GM18508 (cell line): Measurements from ENCODE around the gene E2F3.
A peak's percentile ranks its signal among the peaks of the same experiment; 100 is the strongest.

ENCODE experiments used
- ATAC-seq: cut with Tn5 transposase; IDR thresholded peaks from one replicate; pipeline ENCODE4 v1.9.1; 2021; ENCODE audit warnings: moderate number of reproducible peaks; ENCODE audit not compliant: insufficient read depth, unreplicated experiment

E2F3 gene

GRCh38 chr6:20400456-20401204 is 1.0 kb upstream of the E2F3 start:
- ATAC-seq = no peak

GRCh38 chr6:20402092-20402341 is 338 bp downstream of the E2F3 start:
- no peak for ATAC-seq

- no peak for ATAC-seq
These were observed 827 bp downstream of the E2F3 start for GRCh38 chr6:20402342-20403069.

- ATAC-seq = peak; percentile 24
These were observed 1.5 kb downstream of the E2F3 start for GRCh38 chr6:20403070-20403765.

GRCh38 chr6:20403766-20404640 is 2.3 kb downstream of the E2F3 start:
- no peak for ATAC-seq

- ATAC-seq = peak; percentile 41
These were observed 3.0 kb downstream of the E2F3 start for GRCh38 chr6:20404641-20405032.

GRCh38 chr6:20408851-20409250 is 7.2 kb downstream of the E2F3 start:
- ATAC-seq = no peak

- peak; percentile 95 for ATAC-seq
These were observed 7.8 kb downstream of the E2F3 start for GRCh38 chr6:20409427-20409971.

- ATAC-seq = no peak
These were observed 9.9 kb downstream of the E2F3 start for GRCh38 chr6:20411544-20411943.

- ATAC-seq = no peak
These were observed 10.4 kb downstream of the E2F3 start for GRCh38 chr6:20411953-20412681.

- no peak for ATAC-seq
These were observed 11.0 kb downstream of the E2F3 start for GRCh38 chr6:20412682-20413073.

- ATAC-seq = no peak
These were observed 12.1 kb downstream of the E2F3 start for GRCh38 chr6:20413826-20414225.

GRCh38 chr6:20414711-20415110 is 13.0 kb downstream of the E2F3 start:
- ATAC-seq = no peak

- no peak for ATAC-seq
These were observed 13.6 kb downstream of the E2F3 start for GRCh38 chr6:20415304-20415703.

- ATAC-seq = no peak
These were observed 14.2 kb downstream of the E2F3 start for GRCh38 chr6:20415712-20416454.

GRCh38 chr6:20416567-20417345 is 15.1 kb downstream of the E2F3 start:
- ATAC-seq = no peak

GRCh38 chr6:20417819-20418218 is 16.1 kb downstream of the E2F3 start:
- ATAC-seq = no peak
